Transverse colon (tissue), 4 donors: ENCODE results near the gene DCST2. TPM values are rescaled to one million over a fixed set of nuclear protein-coding genes. Genes with fewer than 3 reads are reported as not detected.
A peak's percentile ranks its signal among the peaks of the same experiment; 100 is the strongest.

Source experiments
- DNase-seq: peaks from one replicate; pipeline ENCODE4 v3.0.0-alpha.2; 2019
- H3K27ac ChIP-seq, 4 donors: fragments of 200-600 bp; sonication (generic); 2 replicates each; pipeline ENCODE4 v1.5.1; 2016 to 2018; ENCODE audit warnings: inconsistent platforms in 4 of 4
- H3K27me3 ChIP-seq: fragments of 200-600 bp; sonication (generic); 2 replicates; pipeline ENCODE4 v1.5.1; 2017; ENCODE audit warnings: inconsistent platforms
- H3K36me3 ChIP-seq, 4 donors: fragments of 200-600 bp; sonication (generic); 2 replicates each; pipeline ENCODE4 v1.5.1; 2017 to 2019; ENCODE audit warnings: inconsistent platforms in 4 of 4
- H3K4me1 ChIP-seq, 4 donors: fragments of 200-600 bp; sonication (generic); 2 replicates each; pipeline ENCODE4 v1.5.1; 2017 to 2020; ENCODE audit warnings: inconsistent platforms in 4 of 4
- H3K4me3 ChIP-seq, 4 donors: fragments of 200-600 bp; sonication (generic); 1 replicate in 1 of 4; 2 replicates in 3 of 4; pipeline versions ENCODE4 v1.5.1 to v1.6.1; 2017 to 2019; ENCODE audit warnings: inconsistent platforms in 4 of 4
- H3K9me3 ChIP-seq, 2 donors: fragments of 200-600 bp; sonication (generic); 2 replicates each; pipeline ENCODE4 v1.5.1; 2017 to 2019; ENCODE audit warnings: inconsistent platforms in 2 of 2
- CTCF ChIP-seq, 5 experiments: fragments of 200-600 bp in 3 of 5; fragments of 450-650 bp in 2 of 5; sonication (generic) in 3 of 5; IDR thresholded peaks; 1 replicate in 2 of 5; 2 replicates in 3 of 5; pipeline ENCODE4 v1.5.1; 2016 to 2017; ENCODE audit warnings: antibody characterized with exemption in 5 of 5, inconsistent platforms in 3 of 5, mild to moderate bottlenecking in 2 of 5, moderate library complexity in 1 of 5
- EP300 ChIP-seq: sonication (generic); formaldehyde crosslinking; IDR thresholded peaks from one replicate; pipeline ENCODE4 v1.6.1; 2017; ENCODE audit warnings: antibody characterized with exemption, low read depth
- POLR2A ChIP-seq: fragments of 450-650 bp; IDR thresholded peaks from one replicate; pipeline ENCODE4 v1.6.1; 2016; ENCODE audit warnings: antibody characterized with exemption, mild to moderate bottlenecking, moderate library complexity
- POLR2AphosphoS5 ChIP-seq, 3 donors: sonication (generic); formaldehyde crosslinking; IDR thresholded peaks; one replicate each; pipeline ENCODE4 v1.6.1; 2016; ENCODE audit warnings: antibody characterized with exemption in 3 of 3
- WGBS, 2 donors: methylation state at CpG; one replicate each; pipeline ENCODE4 v1.1.5; 2018; ENCODE audit warnings: low coverage in 1 of 2; 5-methylcytosine and 5-hydroxymethylcytosine counted together
- in situ Hi-C, 4 donors: fragments of 200-750 bp; cut with MboI; loops; one replicate each; pipeline versions ENCODE4 v1.15.0 to v1.15.1; 2017; ENCODE audit warnings: low sequenced_read_pairs in 3 of 4, low pct_ligation_motif_present in 1 of 4, low pct_unique_long_range_greater_than_20kb in 1 of 4
- intact Hi-C: fragments of 100-400 bp; cut with DNase I; formaldehyde crosslinking; loops from one replicate; pipeline ENCODE4 v1.15.1; 2023; ENCODE audit warnings: low total_unique reads
- total RNA-seq, 4 donors: library from RNA; depleted of rRNA; stranded (reverse); fragments of >200 nt; gene quantifications; one replicate each; pipeline ENCODE4 v1.1.0, GENCODE V29; 2016

Gene DCST2
- total RNA-seq, 4 donors from 2014 or later, result 1.9 to 4.6 (median 4.5) TPM; not detected in 1

GRCh38 chr1:155068599-155068998 is 35.0 kb upstream of the DCST2 start:
- 100% methylated on average over 3 of the region's 3 CpGs; no CpG with 5 or more reads in 1 of the 2 donors for WGBS, 2 donors
- Histone ChIP-seq H3K4me1 (peaks cover 17 to 35% (median 30%) of the 10 kb centered on the region in 4 donors), H3K9me3 (no peaks in the 10 kb centered on the region), H3K36me3 (no peaks in the 10 kb centered on the region), H3K4me3 (no peak overlapping the region), H3K27me3 (no peaks in the 10 kb centered on the region), H3K27ac (no peak overlapping the region)
- TF ChIP-seq EP300, result no peak
- TF ChIP-seq CTCF (IDR thresholded peaks at IDR 0.05), result no peak
- no peak for TF ChIP-seq POLR2AphosphoS5 (IDR thresholded peaks at IDR 0.05)
- TF ChIP-seq POLR2A, result no peak
- no peak for DNase-seq
- intact Hi-C loops, result loop anchor here (10.0 kb wide), 1 partner anchor 514 kb away; the partner anchor contains the start of gene UBE2Q1
- in situ Hi-C loops, result loop anchor here in 3 of 4 donors (25.0 kb wide), 1 partner anchor 106 kb away; the partner anchor contains the start of genes CKS1B (in 3 of the 3), PBXIP1 (in 3 of the 3), PYGO2 (in 3 of the 3) and SHC1 (in 3 of the 3)

- no peak for DNase-seq
- H3K27me3 ChIP-seq, result no peaks in the 10 kb centered on the region
- intact Hi-C loops, result loop anchor here (10.0 kb wide), 1 partner anchor 512 kb away; the partner anchor contains the start of gene UBE2Q1
- H3K4me1 ChIP-seq, result peaks cover 30 to 51% (median 46%) of the 10 kb centered on the region in 4 donors
- H3K9me3 ChIP-seq, result no peaks in the 10 kb centered on the region
- H3K27ac ChIP-seq, result no peak overlapping the region
- H3K36me3 ChIP-seq, result no peaks in the 10 kb centered on the region
- 74% methylated on average over 8 of the region's 8 CpGs; no CpG with 5 or more reads in 1 of the 2 donors for WGBS, 2 donors
- no peak for TF ChIP-seq POLR2A
- TF ChIP-seq EP300, result no peak
- TF ChIP-seq CTCF (IDR thresholded peaks at IDR 0.05), result no peak
- no peak overlapping the region for H3K4me3 ChIP-seq
- in situ Hi-C loops, result loop anchor here in 3 of 4 donors (25.0 kb wide), 1 partner anchor 104 kb away; the partner anchor contains the start of genes CKS1B (in 3 of the 3), PBXIP1 (in 3 of the 3), PYGO2 (in 3 of the 3) and SHC1 (in 3 of the 3)
These were observed 33.2 kb upstream of the DCST2 start for GRCh38 chr1:155066777-155067176.

- H3K27ac ChIP-seq, result peak overlapping the region in 2 of 4 donors; percentile 89 to 93
- peaks cover 20 to 40% (median 36%) of the 10 kb centered on the region in 4 donors for H3K4me1 ChIP-seq
- no peak for DNase-seq
- in situ Hi-C loops, result loop anchor here in 3 of 4 donors (25.0 kb wide), 1 partner anchor 103 kb away; the partner anchor contains the start of genes CKS1B (in 3 of the 3), PBXIP1 (in 3 of the 3), PYGO2 (in 3 of the 3) and SHC1 (in 3 of the 3)
- H3K9me3 ChIP-seq, result no peaks in the 10 kb centered on the region
- no peaks in the 10 kb centered on the region for H3K36me3 ChIP-seq
- TF ChIP-seq POLR2A (no peak), CTCF (IDR thresholded peaks at IDR 0.05) (no peak), EP300 (no peak), POLR2AphosphoS5 (IDR thresholded peaks at IDR 0.05) (no peak)
- no peaks in the 10 kb centered on the region for H3K27me3 ChIP-seq
- intact Hi-C loops, result loop anchor here (10.0 kb wide), 1 partner anchor 510 kb away; the partner anchor contains the start of gene UBE2Q1
- H3K4me3 ChIP-seq, result peak overlapping the region in 1 of 4 donors; percentile 85
- 63 to 80% methylated on average over 1 to 5 of the region's 5 CpGs for WGBS, 2 donors
These were observed 31.4 kb upstream of the DCST2 start for GRCh38 chr1:155064832-155065429.
